ENCODE data around the gene MORN5.

DNA sequence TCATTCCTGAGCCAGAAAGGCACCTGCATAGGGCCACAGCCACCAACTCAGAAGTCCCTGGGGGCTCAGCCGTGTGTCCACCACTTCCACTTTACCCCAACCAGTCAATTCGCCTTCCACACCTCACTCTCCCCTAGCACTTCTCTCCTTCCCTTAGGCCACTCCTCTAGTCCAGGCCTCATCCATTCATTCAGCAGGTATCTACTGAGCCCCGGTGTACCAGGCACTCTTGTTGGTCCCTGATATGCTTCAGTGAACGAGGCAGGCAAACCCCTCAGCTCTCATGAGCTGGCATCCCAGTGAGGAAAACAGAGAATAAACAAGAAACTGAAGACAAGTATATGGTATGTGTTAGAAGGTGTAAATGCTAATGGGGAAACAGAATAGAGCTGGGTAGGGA is 28.9 kb upstream of the MORN5 start:
- TF ChIP-seq, protein P1, sequence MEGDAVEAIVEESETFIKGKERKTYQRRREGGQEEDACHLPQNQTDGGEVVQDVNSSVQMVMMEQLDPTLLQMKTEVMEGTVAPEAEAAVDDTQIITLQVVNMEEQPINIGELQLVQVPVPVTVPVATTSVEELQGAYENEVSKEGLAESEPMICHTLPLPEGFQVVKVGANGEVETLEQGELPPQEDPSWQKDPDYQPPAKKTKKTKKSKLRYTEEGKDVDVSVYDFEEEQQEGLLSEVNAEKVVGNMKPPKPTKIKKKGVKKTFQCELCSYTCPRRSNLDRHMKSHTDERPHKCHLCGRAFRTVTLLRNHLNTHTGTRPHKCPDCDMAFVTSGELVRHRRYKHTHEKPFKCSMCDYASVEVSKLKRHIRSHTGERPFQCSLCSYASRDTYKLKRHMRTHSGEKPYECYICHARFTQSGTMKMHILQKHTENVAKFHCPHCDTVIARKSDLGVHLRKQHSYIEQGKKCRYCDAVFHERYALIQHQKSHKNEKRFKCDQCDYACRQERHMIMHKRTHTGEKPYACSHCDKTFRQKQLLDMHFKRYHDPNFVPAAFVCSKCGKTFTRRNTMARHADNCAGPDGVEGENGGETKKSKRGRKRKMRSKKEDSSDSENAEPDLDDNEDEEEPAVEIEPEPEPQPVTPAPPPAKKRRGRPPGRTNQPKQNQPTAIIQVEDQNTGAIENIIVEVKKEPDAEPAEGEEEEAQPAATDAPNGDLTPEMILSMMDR (IDR thresholded peaks at IDR 0.05) = no peak
- TF ChIP-seq POLR2A (IDR thresholded peaks at IDR 0.05) = no peak

Data from lower leg skin (tissue), 3 donors.